PC-9 (cell line): ENCODE data around the gene ZNF341. TPM values are rescaled to one million over a fixed set of nuclear protein-coding genes. Genes with fewer than 3 reads are reported as not detected.

Experiments
- BruUV-seq: library from RNA; stranded (reverse); fragments of 400-500 nt; replicated peaks from 2 replicates; lab custom pipeline; 2021; lab: Mats Ljungman, UMichigan
- CTCF ChIA-PET: fragments of 300-600 bp; sonication (Branson Sonifier 250); formaldehyde crosslinking; loops from one replicate; lab custom pipeline; 2022; ENCODE audit warnings: antibody characterized with exemption; lab: Charles Lee
- POLR2A ChIA-PET: fragments of 300-600 bp; sonication (Branson Sonifier 250); formaldehyde crosslinking; loops from one replicate; lab custom pipeline; 2022; ENCODE audit warnings: antibody characterized with exemption; ENCODE audit not compliant: unreplicated experiment; lab: Charles Lee
- DNase-seq, 2 experiments: peaks; one replicate each; pipeline versions ENCODE4 v3.0.0 to v3.0.0-alpha.2; 2015 to 2022; ENCODE audit warnings: mixed read lengths in 1 of 2
- H2AFZ ChIP-seq: fragments of 200-600 bp; sonication (generic); 2 replicates; pipeline ENCODE4 v1.8.1; 2017; ENCODE audit warnings: antibody characterized with exemption
- H3F3A ChIP-seq: fragments of 200-600 bp; sonication (generic); 2 replicates; pipeline ENCODE4 v1.8.1; 2017; ENCODE audit warnings: antibody characterized with exemption, mild to moderate bottlenecking, low read depth; ENCODE audit not compliant: insufficient read depth
- H3K27ac ChIP-seq: fragments of 200-600 bp; sonication (generic); 2 replicates; pipeline ENCODE4 v1.6.1; 2016; ENCODE audit warnings: mixed run types
- H3K27me3 ChIP-seq: fragments of 200-600 bp; sonication (generic); 2 replicates; pipeline ENCODE4 v1.6.1; 2016; ENCODE audit warnings: low read depth, mixed run types; ENCODE audit not compliant: insufficient read depth
- H3K36me3 ChIP-seq: fragments of 200-600 bp; sonication (generic); 2 replicates; pipeline ENCODE4 v1.6.1; 2016; ENCODE audit warnings: low read depth, mixed run types
- H3K4me1 ChIP-seq: fragments of 200-600 bp; sonication (generic); replicated peaks from 2 replicates; pipeline ENCODE4 v1.6.1; 2016; ENCODE audit warnings: mixed run types; ENCODE audit not compliant: insufficient read depth
- H3K4me2 ChIP-seq: fragments of 200-600 bp; sonication (generic); 2 replicates; pipeline ENCODE4 v1.6.1; 2017; ENCODE audit warnings: mixed run types
- H3K4me3 ChIP-seq: fragments of 200-600 bp; sonication (generic); 2 replicates; pipeline ENCODE4 v1.6.1; 2016; ENCODE audit warnings: mixed run types
- H3K79me2 ChIP-seq: fragments of 200-600 bp; sonication (generic); 2 replicates; pipeline ENCODE4 v1.6.1; 2017; ENCODE audit warnings: low read depth, mixed run types
- H3K9me2 ChIP-seq: fragments of 200-600 bp; sonication (generic); 2 replicates; pipeline ENCODE4 v1.8.1; 2017; ENCODE audit warnings: mild to moderate bottlenecking; ENCODE audit not compliant: insufficient read depth
- H3K9me3 ChIP-seq: fragments of 200-600 bp; sonication (generic); 2 replicates; pipeline ENCODE4 v1.8.1; 2016; ENCODE audit warnings: low read depth; ENCODE audit not compliant: insufficient read depth
- H4K20me1 ChIP-seq: fragments of 200-600 bp; sonication (generic); 2 replicates; pipeline ENCODE4 v1.8.1; 2017; ENCODE audit not compliant: insufficient read depth
- EZH2 ChIP-seq: fragments of 200-600 bp; sonication (generic); IDR thresholded peaks from 2 replicates; pipeline ENCODE4 v1.8.0; 2017; ENCODE audit warnings: antibody characterized with exemption, low read depth
- intact Hi-C: fragments of 100-400 bp; cut with micrococcal nuclease; formaldehyde crosslinking; loops from one replicate; pipeline ENCODE4 v1.10.0; 2022; ENCODE audit not compliant: unreplicated experiment
- total RNA-seq: library from RNA; stranded (reverse); gene quantifications from 2 replicates; pipeline ENCODE4 v1.2.3, GENCODE V29; 2021
- TF ChIP-seq, protein P1 (sequence below): fragments of 200-600 bp; sonication (generic); conservative IDR thresholded peaks from 2 replicates; pipeline ENCODE4 v1.6.1; 2017; ENCODE audit warnings: mixed run types, antibody characterized with exemption, mild to moderate bottlenecking, moderate library complexity

The ZNF341 gene
- total RNA-seq, 1 experiment from 2014 or later, result 5.6 TPM

DNA sequence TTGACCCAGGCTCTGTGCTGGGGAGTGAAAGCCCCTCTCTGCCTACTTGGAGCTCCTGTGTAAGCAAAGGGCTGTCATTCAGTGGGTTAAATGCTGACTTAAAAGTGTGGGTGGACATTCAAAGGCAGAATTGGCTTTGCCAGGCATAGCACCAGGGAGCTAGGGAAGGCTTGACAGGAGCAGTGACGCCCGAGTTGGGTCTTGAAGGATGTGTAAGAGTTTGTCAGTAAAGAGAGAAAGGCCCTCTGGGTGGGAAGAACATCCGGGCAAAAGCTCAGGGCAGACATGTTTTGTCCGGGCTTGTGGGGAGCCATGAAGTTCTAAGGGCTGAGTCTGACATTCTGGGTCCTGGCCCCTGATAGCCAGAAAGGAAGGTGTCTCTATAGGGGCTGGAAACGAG is 51.5 kb downstream of the ZNF341 start:
- Histone ChIP-seq H3K27ac (no peak overlapping the region), H3K4me2 (no peak overlapping the region), H3K79me2 (peaks cover 7% of the 10 kb centered on the region; the same call in 1 of the 2 replicates), H3K4me3 (no peak overlapping the region), H4K20me1 (no peaks in the 10 kb centered on the region), H3F3A (peaks cover 32% of the 10 kb centered on the region), H3K36me3 (no peaks in the 10 kb centered on the region), H2AFZ (no peak overlapping the region), H3K4me1 (peaks cover 57% of the 10 kb centered on the region), H3K9me3 (no peaks in the 10 kb centered on the region), H3K9me2 (no peaks in the 10 kb centered on the region), H3K27me3 (no peaks in the 10 kb centered on the region)
- DNase-seq, result no peak
- intact Hi-C loops, result no loop called here
- CTCF ChIA-PET, result no interaction called here
- no peak for TF ChIP-seq EZH2
- TF ChIP-seq, protein P1, sequence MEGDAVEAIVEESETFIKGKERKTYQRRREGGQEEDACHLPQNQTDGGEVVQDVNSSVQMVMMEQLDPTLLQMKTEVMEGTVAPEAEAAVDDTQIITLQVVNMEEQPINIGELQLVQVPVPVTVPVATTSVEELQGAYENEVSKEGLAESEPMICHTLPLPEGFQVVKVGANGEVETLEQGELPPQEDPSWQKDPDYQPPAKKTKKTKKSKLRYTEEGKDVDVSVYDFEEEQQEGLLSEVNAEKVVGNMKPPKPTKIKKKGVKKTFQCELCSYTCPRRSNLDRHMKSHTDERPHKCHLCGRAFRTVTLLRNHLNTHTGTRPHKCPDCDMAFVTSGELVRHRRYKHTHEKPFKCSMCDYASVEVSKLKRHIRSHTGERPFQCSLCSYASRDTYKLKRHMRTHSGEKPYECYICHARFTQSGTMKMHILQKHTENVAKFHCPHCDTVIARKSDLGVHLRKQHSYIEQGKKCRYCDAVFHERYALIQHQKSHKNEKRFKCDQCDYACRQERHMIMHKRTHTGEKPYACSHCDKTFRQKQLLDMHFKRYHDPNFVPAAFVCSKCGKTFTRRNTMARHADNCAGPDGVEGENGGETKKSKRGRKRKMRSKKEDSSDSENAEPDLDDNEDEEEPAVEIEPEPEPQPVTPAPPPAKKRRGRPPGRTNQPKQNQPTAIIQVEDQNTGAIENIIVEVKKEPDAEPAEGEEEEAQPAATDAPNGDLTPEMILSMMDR, result no peak
- BruUV-seq, result no TSS peak
- POLR2A ChIA-PET, result no interaction called here

DNA sequence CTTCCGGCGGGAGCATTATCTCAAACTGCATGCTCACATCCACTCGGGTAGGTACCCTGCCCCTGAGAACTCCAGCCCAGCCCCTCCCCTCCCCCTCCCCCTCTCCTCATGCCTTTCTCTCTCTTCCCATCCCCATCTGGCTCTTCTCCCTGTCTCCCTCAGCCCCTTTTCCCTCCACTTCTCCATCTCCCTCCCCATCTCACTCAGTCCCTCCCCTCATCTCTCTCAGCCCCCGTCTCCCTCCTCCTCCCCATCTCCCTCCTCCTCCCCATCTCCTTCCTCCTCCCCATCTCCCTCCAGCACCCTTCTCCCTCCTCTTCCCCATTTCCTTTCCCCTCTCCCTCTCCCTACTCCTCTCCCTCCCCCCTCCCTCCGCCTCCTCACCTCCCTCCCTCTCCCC is 52.0 kb downstream of the ZNF341 start:
- Histone ChIP-seq H3K79me2 (peaks cover 7% of the 10 kb centered on the region; the same call in 1 of the 2 replicates), H3K9me3 (no peaks in the 10 kb centered on the region), H3K9me2 (no peaks in the 10 kb centered on the region), H3K27ac (no peak overlapping the region), H3K4me2 (no peak overlapping the region), H2AFZ (no peak overlapping the region), H3F3A (peaks cover 32% of the 10 kb centered on the region), H3K27me3 (no peaks in the 10 kb centered on the region), H3K4me3 (no peak overlapping the region), H3K36me3 (no peaks in the 10 kb centered on the region), H4K20me1 (no peaks in the 10 kb centered on the region), H3K4me1 (peaks cover 57% of the 10 kb centered on the region)
- BruUV-seq, result no TSS peak
- ChIA-PET CTCF (no interaction called here), POLR2A (no interaction called here)
- no peak for DNase-seq
- TF ChIP-seq EZH2, result no peak
- TF ChIP-seq, protein P1, result no peak
- intact Hi-C loops, result no loop called here

DNA sequence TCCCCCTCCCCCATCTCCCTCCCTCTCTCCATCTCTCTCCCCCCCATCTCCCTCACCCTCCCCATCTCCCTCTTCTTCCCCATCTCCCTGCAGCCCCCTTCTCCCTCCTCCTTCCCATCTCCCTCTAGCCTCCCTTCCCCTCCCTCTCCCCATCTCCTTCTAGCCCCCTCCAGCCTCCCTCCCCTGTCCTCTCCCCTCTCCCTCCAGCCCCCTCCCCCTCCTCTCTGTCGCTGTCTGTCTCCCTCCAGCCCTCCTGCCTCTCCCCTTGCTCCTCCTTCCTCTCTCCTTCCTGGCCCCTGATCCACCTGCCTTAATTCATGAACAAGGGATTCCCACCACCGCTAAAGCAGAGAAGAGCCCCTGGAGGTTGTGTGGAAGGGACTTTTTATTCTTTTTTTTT is 52.4 kb downstream of the ZNF341 start:
- H3K4me1 ChIP-seq, result peaks cover 57% of the 10 kb centered on the region
- no TSS peak for BruUV-seq
- H3F3A ChIP-seq, result peaks cover 32% of the 10 kb centered on the region
- intact Hi-C loops, result no loop called here
- H3K27me3 ChIP-seq, result no peaks in the 10 kb centered on the region
- DNase-seq, result no peak
- peaks cover 7% of the 10 kb centered on the region; the same call in 1 of the 2 replicates for H3K79me2 ChIP-seq
- no peak overlapping the region for H3K4me3 ChIP-seq
- no peak overlapping the region for H3K27ac ChIP-seq
- no peak overlapping the region for H3K4me2 ChIP-seq
- no peaks in the 10 kb centered on the region for H3K9me2 ChIP-seq
- ChIA-PET CTCF (no interaction called here), POLR2A (no interaction called here)
- no peaks in the 10 kb centered on the region for H4K20me1 ChIP-seq
- TF ChIP-seq, protein P1, result no peak
- no peak for TF ChIP-seq EZH2
- H3K36me3 ChIP-seq, result no peaks in the 10 kb centered on the region
- H3K9me3 ChIP-seq, result no peaks in the 10 kb centered on the region
- no peak overlapping the region for H2AFZ ChIP-seq
